ENCODE measurements around the gene ZFYVE28.

The ZFYVE28 gene

DNA sequence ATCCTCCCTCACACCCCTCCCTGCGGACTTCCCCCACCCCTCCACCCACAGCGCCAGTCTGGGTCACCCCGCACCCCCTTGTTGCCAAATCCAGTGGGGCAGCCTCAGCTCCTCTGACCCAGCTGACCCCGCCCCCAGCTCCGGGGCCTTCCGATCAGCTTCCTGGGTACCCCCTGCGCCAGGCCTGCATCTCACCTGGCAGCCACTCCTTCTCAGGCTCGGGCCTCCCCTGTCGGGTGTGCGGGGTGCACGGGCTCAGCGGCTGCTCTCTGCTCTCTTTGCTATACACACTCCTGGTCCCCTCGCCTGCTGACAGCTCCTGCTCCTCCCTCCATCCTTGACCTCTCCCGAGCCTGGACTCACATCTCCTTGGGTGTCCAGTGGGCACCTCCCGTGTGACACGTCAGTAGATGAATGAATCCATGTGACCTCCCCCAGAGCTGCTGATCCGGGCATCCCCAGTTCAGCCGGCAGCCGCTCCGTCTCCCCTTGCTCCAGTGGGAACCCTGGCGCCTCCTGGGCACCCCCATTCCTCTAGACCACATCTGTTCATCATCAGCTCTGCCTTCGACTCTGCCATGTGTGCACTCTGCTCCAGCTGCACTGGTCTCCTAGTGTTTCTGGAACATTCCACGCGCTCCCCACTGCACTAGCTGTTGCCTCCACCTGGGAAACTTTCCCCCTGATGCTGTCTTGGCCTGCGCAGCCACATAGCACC lies 10.2 kb upstream of the ZFYVE28 start:
- no peak for DNase-seq (ENCODE audit: low read depth, low spot score)

DNA sequence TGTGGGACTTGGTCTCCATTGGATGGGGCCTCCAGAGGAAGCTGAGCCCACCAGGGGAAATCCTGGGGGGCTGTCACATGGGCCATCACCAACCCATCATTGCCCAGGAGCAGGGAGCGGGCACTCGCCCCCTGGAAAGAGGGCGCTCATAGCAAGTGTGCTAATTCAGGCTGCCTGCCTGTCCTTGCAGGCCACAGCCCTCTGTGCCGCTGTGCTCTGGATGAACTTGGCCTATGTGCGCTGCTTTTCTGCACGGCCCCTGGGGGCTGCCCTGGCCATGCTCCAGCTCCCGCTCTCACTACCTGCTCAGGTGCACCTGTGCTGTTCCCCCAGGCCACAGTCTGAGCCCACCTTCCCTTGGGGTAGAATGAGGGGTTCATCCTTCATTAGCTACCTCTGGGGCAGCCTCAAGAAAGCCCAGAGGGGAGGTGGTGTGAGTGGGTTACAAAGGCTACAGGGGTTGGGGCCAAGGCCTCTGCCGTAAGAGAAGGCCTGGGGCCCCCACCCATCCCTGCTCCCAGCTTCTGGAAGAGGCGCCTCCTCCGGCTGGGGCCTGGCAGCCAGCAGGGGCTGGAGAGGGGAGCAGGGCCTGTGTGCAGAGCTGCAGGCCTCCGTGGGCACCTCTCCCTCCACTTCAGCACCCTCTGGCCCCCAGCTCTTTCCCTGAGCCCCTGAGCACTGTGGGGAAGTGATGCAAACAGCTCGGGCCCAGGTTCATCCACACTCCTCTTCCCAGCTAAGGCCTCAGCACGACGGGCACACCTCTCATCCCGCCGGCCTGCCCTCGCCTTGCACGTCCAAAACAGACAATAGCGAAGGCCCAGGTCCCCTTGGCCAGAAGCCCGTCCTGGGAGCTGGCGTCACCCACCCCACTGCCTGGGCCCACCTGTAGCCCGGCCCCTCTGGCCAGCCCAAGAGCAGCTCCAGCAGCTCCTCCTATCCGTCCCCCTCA lies 9.2 kb upstream of the ZFYVE28 start:
- no peak for DNase-seq (ENCODE audit: low read depth, low spot score)

GRCh38 chr4:2426711-2427275 lies 8.3 kb upstream of the ZFYVE28 start:
- DNase-seq (ENCODE audit: low read depth, low spot score): no peak

GRCh38 chr4:2426069-2426397 lies 7.6 kb upstream of the ZFYVE28 start:
- no peak for DNase-seq (ENCODE audit: low read depth, low spot score)

DNA sequence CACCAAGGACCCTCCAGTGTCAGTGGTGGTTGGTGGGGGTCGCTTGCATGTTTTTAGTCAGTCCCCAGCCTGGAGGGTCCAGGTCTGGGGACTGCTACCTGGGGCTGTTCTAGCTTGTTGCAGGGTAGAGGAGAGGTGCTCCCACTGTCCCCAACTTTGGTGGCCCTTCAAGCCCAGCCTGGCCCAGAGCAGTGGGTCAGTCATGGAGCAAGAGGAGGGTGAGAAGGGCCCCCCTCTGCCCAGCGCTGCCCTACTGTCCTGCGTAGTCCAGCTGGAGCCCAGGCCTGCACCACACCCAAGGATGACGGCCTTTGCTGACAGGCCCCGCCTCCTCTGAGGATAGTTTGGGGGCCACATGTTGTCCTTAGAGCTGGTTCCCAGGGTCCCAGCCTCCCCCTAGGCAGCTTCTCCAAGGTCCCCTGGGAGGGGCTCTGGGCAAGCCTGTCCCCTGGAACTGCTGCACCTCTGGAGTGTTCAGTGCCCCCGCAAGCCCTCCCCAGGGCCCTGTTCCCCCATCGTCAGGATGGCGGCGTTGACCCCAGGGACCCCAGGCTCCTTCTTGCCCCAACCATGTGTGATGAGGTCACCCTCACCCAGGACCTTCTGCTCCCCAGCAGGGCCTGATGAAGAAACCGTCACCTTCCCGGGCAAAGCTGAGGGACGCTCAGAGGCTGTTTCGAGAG lies 7.1 kb upstream of the ZFYVE28 start:
- no peak for DNase-seq (ENCODE audit: low read depth, low spot score)

DNA sequence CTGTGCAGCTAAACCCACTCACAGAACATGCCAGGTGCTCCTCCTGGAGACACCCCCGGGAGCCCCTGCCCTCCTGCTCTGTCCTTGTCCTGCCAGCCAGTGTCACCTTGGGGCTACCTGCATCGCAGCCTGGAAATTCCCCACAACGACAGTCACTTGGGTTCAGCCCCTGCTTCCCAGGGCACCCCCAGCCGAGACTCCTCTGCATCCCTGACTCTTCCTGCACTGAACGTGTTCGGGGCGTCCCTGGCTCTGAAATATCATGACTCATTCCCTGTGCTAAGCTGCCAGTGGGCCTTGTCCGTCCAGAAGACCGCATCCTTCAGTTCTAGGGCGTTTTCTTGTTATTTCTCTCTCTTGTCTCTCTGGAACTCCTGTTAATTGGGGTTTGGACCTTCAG lies 6.1 kb upstream of the ZFYVE28 start:
- DNase-seq (ENCODE audit: low read depth, low spot score): peak; percentile 53

- DNase-seq (ENCODE audit: low read depth, low spot score): no peak
Measured at GRCh38 chr4:2423695-2424094, 5.2 kb upstream of the ZFYVE28 start.

GRCh38 chr4:2423066-2423465 lies 4.6 kb upstream of the ZFYVE28 start:
- DNase-seq (ENCODE audit: low read depth, low spot score): no peak

DNA sequence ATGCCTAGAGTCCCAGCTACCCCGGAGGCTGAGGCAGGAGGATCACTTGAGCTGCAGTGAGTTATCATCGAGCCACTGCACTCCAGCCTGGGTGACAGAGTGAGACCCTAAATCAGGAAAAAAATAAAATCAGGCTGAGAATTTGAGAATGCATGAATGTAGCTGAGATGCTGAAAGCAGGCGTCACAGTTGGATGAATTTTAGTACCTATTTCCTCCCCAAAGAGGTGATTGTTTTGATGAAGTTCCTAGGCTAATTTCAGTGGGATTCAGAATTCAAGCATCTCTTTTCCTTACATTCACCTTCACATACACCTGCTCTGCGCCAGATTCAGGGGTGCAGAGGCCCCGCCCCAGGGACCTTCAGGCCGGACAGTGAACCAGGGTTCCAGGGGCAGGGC lies 3.5 kb upstream of the ZFYVE28 start:
- DNase-seq (ENCODE audit: low read depth, low spot score): no peak

- DNase-seq (ENCODE audit: low read depth, low spot score): no peak
Measured at GRCh38 chr4:2419814-2420213, 1.4 kb upstream of the ZFYVE28 start.

GRCh38 chr4:2418650-2419571 lies 466 bp upstream of the ZFYVE28 start, which contains the start of gene CFAP99:
CFAP99 (plus strand) TSS chr4:2418955.
- DNase-seq (ENCODE audit: low read depth, low spot score): peak; percentile 98

DNA sequence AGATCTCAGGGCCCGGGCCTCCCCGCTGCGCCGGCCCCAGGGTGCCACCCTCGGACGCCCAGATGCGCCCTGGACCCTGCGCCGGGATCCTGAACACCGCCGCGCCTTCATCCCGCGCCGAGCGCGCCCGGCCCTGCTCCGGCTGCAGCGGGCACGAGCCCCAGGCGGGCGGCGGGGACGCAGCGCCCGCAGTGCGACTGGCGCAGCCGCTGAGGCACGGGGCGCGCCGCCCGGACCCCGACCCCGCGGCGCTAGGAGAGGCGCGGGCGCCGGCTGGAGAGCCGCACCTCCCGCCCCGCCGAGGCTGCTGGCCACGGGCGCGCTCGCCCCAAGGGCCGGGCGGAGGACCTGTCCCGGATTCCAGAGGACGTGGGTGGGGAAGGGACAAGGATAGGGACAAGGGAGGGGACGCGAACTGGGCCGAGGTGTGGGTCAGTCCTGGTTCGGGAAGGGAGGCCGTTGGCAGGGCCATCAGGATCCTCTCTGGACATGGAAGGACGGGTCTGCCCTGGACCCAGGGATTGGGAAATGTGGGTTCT lies 1.1 kb downstream of the ZFYVE28 start:
- peak; percentile 59 for DNase-seq (ENCODE audit: low read depth, low spot score)

DNA sequence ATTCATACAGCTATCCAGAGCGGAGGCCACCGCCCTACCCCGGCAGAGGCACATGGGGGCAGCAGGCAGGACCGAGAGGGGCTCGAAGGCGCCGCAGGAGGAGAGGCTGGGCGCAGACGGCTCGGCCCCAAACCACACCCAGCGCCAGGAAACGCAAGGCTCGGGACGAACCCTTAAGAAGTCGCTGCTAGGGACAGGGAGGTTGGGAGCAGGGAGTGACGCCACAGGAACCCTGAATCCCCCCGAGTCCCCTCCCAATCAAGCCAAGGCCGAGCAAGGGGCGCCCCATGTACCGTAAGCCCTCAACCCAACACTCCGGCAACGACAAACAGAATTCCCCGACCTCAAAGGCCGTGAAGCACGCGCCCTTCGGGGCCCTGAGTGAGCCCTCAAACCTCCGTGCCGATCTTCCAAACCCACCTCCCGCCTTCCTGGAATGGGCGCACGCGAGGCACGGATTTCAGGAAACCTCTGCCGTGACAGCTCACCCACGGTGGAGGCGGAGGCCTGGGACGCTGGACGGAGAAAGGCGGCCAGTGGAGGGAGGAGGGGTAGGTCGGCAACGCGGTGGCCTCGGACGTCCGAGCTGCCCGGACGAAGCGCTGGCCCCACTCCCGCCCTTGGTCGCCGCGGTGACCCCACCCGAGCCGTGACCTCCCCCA lies 1.8 kb downstream of the ZFYVE28 start:
- peak; percentile 51 for DNase-seq (ENCODE audit: low read depth, low spot score)

- no peak for DNase-seq (ENCODE audit: low read depth, low spot score)
Measured at GRCh38 chr4:2415881-2416563, 2.4 kb downstream of the ZFYVE28 start.

DNA sequence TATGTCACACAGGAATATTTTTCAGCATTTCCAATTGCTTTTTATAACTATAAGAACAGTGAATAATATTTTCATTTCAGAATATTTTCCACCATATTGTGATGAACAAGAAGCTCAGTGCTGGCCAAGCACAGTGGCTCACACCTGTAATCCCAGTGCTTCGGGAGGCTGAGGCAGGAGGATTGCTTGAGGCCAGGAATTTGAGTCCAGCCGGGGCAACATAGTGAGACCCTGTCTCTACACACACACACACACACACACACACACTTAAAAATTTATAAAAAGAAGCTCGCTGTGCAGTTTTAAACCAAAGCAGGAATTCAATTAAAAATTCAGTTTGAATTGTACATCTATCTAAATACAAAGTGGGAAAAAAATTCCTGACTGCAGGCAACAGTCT lies 3.2 kb downstream of the ZFYVE28 start:
- no peak for DNase-seq (ENCODE audit: low read depth, low spot score)

DNA sequence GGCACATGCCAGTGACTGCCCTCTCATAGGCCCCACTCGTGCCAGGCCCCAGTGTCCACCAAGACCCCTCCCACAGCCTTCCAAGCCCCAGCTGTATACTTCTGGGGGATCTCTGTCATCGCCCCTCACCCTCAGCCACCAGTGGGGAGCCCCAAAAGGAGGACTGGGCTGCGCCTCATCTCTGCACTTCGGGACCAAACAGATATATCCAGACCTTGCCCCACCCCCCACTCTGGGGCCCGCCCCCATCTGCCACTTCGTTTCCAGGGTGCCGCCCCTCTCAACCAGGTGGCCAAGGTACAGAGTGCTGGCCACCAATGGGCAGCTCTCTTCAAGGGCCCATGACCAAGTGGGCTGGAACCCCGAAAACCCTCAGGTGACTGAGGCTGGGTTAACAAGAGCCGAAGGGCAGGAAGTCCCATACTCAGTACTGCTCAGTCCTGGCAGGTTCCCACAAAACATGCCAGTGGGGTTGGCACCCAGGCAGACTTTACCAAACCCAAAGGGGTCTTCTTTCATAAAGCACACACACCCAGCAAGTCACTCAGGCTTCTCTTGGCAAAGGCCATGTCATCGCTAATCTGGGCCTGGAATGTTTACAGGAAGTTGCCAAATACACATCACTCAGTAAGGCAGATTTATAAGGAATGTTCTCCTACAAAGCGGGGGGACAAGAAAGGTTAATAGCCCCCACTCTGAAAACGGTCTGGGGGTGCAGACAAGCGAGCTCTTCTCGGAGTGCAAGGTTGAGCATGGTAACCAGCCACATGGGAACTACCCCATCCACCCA lies 4.4 kb downstream of the ZFYVE28 start:
- DNase-seq (ENCODE audit: low read depth, low spot score): peak; percentile 33

GRCh38 chr4:2412885-2413716 lies 5.3 kb downstream of the ZFYVE28 start:
- peak; percentile 97 for DNase-seq (ENCODE audit: low read depth, low spot score)

GRCh38 chr4:2412534-2412884 lies 5.9 kb downstream of the ZFYVE28 start:
- DNase-seq (ENCODE audit: low read depth, low spot score): no peak
